ENCODE measurements around the gene IFNLR1.

Gene IFNLR1

DNA sequence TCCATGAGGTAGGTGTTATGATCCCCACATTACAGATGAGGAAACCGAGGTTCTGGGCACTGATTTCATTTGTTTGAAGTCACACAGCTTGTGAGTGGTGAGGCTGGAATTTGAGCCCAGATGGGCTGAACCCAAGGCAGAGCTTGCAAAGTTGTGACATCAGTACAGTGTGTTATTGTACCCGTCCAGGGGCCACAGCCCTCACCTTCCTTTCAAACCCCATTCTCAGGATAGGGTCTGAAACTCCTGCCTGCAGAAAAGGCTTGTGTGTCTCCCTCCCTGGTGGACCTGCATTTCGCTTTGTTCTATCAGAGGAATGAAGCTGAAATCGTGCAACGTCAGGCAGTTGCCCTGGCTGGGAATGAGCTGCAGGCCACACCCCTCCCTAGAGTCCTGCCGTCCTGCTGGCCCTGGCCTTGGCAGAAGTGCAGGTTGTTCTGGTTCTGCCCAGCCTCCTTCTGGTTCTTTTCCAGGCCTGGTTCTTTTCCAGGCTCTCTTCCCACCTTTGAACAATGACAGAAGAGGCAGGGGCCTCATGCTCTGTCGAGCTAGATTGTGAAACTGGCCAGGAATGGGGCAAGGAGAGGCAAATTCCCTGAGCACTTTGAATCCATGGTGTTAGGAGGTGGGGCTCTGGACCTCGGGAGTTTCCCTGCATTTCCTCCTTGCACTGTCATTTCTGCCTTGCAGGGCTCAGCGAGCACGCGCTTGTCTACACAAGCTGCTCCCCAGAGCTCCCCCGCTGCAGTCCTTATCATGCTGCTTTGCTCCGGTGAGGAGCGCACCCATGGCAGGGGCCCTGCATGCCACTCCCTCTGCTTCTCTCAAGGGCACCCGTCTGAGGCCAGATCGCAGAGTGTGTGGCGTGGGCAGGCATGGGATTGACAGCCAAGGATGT lies 67.0 kb downstream of the IFNLR1 start:
- DNase-seq = no peak

- no peak for DNase-seq
These were observed 67.6 kb downstream of the IFNLR1 start for GRCh38 chr1:24119489-24119858.

- DNase-seq = no peak
These were observed 68.5 kb downstream of the IFNLR1 start for GRCh38 chr1:24118410-24119242.

GRCh38 chr1:24117722-24118409 lies 69.2 kb downstream of the IFNLR1 start:
- no peak for DNase-seq

DNA sequence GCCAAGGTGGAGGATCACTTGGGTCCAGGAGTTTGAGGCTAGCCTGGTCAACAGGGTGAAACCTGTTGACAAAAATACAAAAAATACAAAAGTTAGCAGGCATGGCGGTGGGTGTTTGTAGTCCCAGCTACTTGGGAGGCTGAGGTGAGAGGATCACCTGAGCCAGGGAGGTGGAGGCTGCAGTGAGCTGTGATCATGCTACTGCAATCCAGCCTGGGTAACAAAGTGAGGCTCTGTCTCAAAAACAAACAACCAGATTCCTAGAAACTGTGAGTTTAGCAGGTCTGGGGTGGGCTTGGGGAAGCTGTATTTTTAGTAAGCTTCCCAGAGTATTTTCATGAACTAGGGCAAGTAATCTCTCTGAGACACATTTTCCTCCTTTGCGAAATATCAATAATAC lies 70.0 kb downstream of the IFNLR1 start:
- DNase-seq = no peak

DNA sequence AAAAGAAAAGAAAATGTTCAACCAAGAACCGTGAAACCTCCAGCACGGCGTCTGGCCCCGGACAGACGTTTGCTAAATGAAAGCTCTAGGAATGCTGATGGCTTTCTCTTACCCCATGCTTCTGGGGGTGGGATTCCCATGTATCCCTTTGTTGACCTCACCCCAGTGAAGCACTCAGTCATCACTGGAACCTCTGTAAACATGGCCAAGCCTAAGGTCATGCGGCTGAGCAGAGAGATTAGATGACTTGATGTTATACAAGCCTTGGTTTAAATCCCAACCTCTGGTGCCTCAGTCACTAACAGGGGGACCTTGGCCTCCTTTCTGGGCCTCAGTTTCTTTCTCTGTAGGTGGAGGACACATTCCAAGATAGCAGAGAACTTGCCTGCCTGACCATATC lies 72.3 kb downstream of the IFNLR1 start:
- no peak for DNase-seq

DNA sequence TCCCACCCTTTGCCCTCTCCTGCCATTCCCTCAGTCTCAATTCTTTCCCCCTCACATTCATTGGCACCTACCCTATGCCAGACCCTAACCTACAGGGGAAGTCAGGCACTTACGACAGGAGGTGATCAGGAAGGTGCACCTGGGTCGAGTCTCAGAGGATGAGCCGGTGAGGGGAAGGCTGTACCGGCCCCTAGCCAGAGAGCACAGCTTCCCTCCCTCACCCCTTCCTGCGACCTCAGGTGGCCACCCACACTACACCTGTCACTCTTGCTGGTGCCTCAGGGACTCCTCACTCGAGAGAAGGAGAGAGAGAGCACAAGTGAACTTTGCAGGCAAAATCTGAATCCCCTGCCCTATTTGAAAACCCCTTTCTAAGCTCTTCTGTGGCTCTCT lies 73.5 kb downstream of the IFNLR1 start:
- DNase-seq = no peak

DNA sequence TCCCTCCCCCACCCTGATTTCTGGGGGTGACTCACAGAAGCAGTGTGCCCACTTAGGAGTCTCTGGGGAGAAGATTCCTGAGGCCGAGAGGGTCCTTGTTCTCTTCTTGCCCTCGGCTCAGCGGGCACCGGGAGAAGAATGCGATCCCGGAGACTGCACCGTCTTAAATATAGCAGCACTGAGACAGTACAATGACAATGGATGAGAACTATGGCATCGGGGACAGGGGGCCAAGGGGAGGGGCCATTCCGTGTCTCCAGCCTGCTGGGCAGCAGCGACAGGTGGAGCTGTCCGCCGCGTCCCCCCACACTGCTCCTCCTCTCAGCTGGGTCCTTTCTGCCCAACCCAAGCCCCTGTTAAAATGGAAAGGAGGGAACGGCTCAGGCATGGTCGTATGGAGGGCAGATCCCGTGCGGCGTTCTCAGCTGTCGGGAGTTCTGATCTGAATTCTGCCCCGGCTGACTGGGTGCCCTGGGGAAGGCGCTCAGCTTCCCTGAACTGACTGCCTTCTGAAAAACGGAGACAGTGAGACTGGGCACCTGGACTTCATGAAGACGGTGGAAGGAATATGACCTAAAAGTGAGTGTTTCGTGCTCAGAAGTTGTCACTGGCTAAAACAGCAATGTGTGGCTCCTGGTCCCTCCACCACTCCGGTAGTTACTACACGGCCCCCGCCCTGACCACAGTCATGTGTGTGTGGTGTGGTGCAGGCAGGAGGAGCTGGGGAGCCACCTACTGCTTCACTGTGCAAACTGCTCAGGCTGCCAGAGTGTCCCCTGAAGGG lies 74.9 kb downstream of the IFNLR1 start, which contains the start of gene MYOM3:
MYOM3 (minus strand) TSS at position 140 of the 784 bp plus-strand sequence. CDS start 3,499 bp downstream, outside the sequence.
- peak; percentile 43 for DNase-seq

- no peak for DNase-seq
These were observed 75.7 kb downstream of the IFNLR1 start for GRCh38 chr1:24111262-24111995.

DNA sequence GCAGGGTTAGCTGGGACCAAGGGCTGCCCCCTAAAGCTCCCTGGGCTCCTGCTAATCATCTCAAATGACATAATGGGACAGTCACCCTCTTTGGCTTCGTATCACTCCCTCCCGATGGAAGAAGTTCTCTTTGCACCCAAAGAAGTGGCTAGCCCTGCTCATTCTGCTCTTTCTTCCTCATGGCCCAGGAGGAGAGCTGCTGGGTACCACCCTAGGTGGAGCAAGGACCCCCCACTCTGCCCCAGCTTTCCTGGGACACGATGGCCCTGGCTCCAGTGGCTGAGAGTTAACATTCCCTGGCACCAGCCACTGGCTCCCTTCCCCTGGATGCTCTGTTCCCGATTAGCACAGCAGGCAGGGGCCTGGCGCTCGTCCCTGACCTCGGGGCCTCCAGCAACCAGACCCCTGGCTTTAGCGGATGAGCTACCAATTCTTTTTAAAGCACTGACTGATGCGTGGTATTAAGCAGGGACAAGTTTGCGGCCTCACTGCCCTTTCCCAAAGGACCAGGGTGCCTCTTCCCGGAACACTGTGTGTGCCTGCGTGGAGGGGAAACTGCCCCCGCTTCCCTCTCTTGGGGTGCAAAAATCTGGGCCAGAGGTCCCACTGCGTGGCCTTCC lies 76.3 kb downstream of the IFNLR1 start:
- no peak for DNase-seq

GRCh38 chr1:24109686-24110475 lies 77.2 kb downstream of the IFNLR1 start:
- no peak for DNase-seq

DNA sequence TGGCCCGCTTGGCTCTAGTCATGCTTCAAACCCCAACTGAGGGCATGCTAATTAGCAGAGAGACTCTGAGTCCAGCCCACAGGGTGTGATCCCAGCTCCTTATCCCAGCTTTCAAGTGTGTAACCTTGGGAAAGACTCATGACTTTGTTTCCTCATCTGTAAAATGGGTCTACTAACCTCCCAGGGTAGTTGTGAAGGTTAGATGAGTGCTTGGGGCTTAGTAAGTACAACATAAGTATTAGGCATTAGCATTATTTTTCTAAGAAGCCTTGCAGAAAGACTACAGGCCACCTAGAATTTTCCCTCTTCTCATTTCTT lies 78.0 kb downstream of the IFNLR1 start:
- DNase-seq = no peak

- DNase-seq = no peak
These were observed 78.5 kb downstream of the IFNLR1 start for GRCh38 chr1:24108334-24109165.

DNA sequence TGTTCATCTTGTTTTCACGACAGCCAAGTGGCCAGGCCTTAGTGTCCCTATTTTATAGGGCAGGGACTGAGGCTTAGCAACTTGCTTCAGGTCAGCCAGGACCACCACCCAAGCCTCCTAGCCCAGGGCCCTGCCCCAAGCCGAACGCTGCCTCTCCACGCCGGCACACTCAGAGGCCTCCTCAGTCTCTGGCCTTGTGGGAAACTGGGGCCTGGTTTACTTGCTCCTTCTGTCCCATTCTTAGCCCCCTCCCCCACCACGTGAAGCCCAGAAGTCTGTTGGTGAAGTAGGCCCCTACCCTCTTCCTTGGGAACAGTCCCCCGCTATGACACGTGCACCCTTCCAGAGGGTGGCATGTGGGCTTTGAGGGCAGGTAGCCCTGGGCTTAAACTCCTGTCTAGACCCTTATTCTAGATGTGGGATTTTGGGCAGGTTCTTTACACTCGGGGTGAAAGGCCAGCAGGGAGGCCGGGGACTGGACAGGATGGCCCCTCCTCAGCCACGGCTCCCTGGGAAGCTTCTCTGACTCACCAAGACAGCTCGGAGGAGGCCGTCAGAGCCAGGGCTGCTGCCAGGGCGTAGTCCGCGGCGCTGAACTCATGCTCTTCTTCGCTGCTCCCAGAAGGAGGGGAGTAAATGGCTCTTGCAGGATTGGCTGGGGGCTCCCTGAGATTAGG lies 79.5 kb downstream of the IFNLR1 start:
- DNase-seq = no peak

DNA sequence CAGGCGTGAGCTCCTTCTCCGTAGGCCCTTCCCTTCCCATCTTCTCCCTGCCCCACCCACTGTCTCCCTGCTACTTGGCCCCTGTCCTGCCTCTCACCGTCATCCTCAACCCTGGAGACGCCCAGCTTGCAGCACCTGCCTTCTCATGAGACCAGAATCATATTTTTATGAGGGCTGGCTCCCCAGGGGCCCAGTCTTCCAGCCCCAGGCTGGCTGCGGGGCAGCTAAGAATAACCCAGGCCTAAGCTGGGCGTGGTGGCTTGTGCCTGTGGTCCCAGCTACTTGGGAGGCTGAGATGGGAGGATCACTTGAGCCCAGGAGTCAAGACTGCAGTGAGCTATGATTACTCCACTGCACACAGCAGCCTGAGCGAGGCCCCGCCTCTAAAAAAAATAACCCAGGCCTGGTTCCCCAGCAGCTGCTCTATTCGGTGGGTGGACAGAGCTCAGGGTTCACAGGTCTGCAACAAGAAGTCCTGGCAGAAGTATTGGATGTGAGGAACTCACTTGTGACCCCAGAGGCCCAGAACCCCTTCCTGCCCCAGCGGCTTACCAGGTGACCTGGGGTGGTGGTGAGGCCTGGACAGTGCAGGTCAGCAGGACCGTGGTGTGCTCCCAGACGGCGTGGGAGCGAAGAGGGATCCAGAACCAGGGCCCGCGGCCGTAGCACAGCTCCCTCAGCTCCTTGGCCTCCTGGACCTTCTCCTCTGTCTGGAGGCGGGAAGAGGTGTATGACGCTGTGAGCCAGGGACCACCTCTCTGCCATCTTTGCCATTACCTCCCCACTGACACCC lies 81.5 kb downstream of the IFNLR1 start:
- no peak for DNase-seq

DNA sequence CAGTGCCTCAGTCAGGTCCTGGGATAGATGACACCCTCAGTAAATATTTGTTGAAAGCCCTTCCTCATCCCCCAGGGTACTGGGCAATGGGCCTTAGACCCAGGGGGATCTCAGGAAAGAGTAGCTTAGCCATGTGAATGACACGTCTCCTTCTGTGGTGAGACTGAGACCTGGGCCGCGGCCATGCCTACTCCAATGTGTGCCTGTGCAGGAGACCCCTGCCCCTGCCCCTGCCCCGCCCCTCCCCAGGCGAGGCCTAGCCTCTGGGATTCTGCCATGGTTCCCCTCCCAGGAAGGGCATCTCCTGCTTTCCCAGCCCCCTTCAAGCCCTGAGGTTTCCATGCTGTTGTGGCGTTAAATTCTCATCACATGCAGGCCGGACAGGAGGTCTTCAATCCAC lies 82.2 kb downstream of the IFNLR1 start:
- no peak for DNase-seq
